Lung (tissue), 12 donors: ENCODE measurements around the gene FAM13A. TPM values are rescaled to one million over a fixed set of nuclear protein-coding genes. Genes with fewer than 3 reads are reported as not detected.
A peak's percentile ranks its signal among the peaks of the same experiment; 100 is the strongest.

Experiments
- ATAC-seq: fragments of 200-7000 bp; cut with Tn5 transposase; one replicate; pipeline ENCODE4 v1.9.1; 2020; ENCODE audit warnings: moderate number of reproducible peaks; ENCODE audit not compliant: insufficient read depth, low FRiP score
- DNase-seq, 3 donors: peaks; one replicate each; pipeline ENCODE4 v3.0.0-alpha.2; 2013 to 2017
- H3K27ac ChIP-seq, 2 donors: one replicate each; pipeline ENCODE4 v1.5.1; 2013; ENCODE audit warnings: mild to moderate bottlenecking in 2 of 2, moderate library complexity in 2 of 2, control low read depth in 1 of 2, inconsistent platforms in 1 of 2, low read depth in 1 of 2, low read length in 1 of 2
- H3K27me3 ChIP-seq, 3 donors: one replicate each; pipeline ENCODE4 v1.5.1; 2013; ENCODE audit warnings: low read length in 2 of 3; ENCODE audit not compliant: control insufficient read depth in 3 of 3, insufficient read depth in 3 of 3
- H3K36me3 ChIP-seq, 4 donors: one replicate each; pipeline ENCODE4 v1.5.1; 2013; ENCODE audit warnings: low read length in 4 of 4, mild to moderate bottlenecking in 1 of 4, moderate library complexity in 1 of 4; ENCODE audit not compliant: control insufficient read depth in 4 of 4, insufficient read depth in 4 of 4
- H3K4me1 ChIP-seq, 5 donors: one replicate each; pipeline ENCODE4 v1.5.1; 2013; ENCODE audit warnings: low read length in 5 of 5, mild to moderate bottlenecking in 2 of 5, moderate library complexity in 1 of 5; ENCODE audit not compliant: control insufficient read depth in 5 of 5, insufficient read depth in 5 of 5
- H3K4me3 ChIP-seq: one replicate; pipeline ENCODE4 v1.5.1; 2013; ENCODE audit warnings: mild to moderate bottlenecking, control low read depth, moderate library complexity
- H3K9ac ChIP-seq, 2 donors: one replicate each; pipeline ENCODE4 v1.5.1; 2013; ENCODE audit warnings: low read length in 2 of 2, control low read depth in 1 of 2; ENCODE audit not compliant: insufficient read depth in 1 of 2
- H3K9me3 ChIP-seq, 4 donors: one replicate each; pipeline ENCODE4 v1.5.1; 2013; ENCODE audit warnings: low read length in 3 of 4, mild to moderate bottlenecking in 1 of 4, moderate library complexity in 1 of 4; ENCODE audit not compliant: control insufficient read depth in 4 of 4, insufficient read depth in 3 of 4
- CTCF ChIP-seq: IDR thresholded peaks from 2 replicates; pipeline ENCODE4 v1.5.1; 2012; ENCODE audit warnings: mild to moderate bottlenecking; ENCODE audit errors: control extremely low read depth, extremely low read depth
- WGBS, 2 donors: extraction: QIAGEN DNeasy Blood & Tissue Kit; methylation state at CpG; one replicate each; pipeline ENCODE4 v1.1.7; 2013; 5-methylcytosine and 5-hydroxymethylcytosine counted together
- polyA plus RNA-seq, 2 donors: library from polyadenylated mRNA; stranded (reverse); fragments of 200-250 nt; gene quantifications; one replicate each; pipeline ENCODE4 v1.2.1, GENCODE V29; 2013
- total RNA-seq, 2 donors: library from RNA; depleted of rRNA in 1 of 2; stranded (reverse); fragments of >200 nt in 1 of 2; gene quantifications; one replicate each; pipeline ENCODE4 v1.2.1, GENCODE V29; 2014 to 2021
- donor health status: control.
- donor health status: control.
- donor health status: Bipolar disorder and iron deficiency.
- donor health status: healthy.
- donor health status: DM: yes; HTN: yes; CAD: no.

FAM13A gene
- total and polyA plus RNA-seq, 4 donors: 9.2 to 122 (median 29.3) TPM

- WGBS, 2 donors: 21 to 58% methylated on average over 2 of the region's 2 CpGs
- no peak for ATAC-seq
- H3K9me3 ChIP-seq: peaks cover 0 to 2% (median 0%) of the 10 kb centered on the region in 4 donors
- DNase-seq: peak in 2 of 3 donors; percentile 11 to 22
- H3K36me3 ChIP-seq: no peaks in the 10 kb centered on the region
- H3K9ac ChIP-seq: no peak overlapping the region
- H3K27ac ChIP-seq: no peak overlapping the region
- peaks cover 0 to 6% (median 0%) of the 10 kb centered on the region in 5 donors for H3K4me1 ChIP-seq
- no peak overlapping the region for H3K4me3 ChIP-seq
- no peak for TF ChIP-seq CTCF
- H3K27me3 ChIP-seq: no peaks in the 10 kb centered on the region
These were observed 99.4 kb downstream of the FAM13A start for GRCh38 chr4:88957570-88957969.

- Histone ChIP-seq H3K27me3 (no peaks in the 10 kb centered on the region), H3K4me1 (peaks cover 0 to 6% (median 0%) of the 10 kb centered on the region in 5 donors), H3K4me3 (no peak overlapping the region), H3K36me3 (no peaks in the 10 kb centered on the region), H3K9ac (no peak overlapping the region), H3K9me3 (peaks cover 0 to 2% (median 0%) of the 10 kb centered on the region in 4 donors), H3K27ac (no peak overlapping the region)
- ATAC-seq (no peak), DNase-seq (no peak)
- 87 to 89% methylated on average over 3 of the region's 3 CpGs for WGBS, 2 donors
- no peak for TF ChIP-seq CTCF
These were observed 101.2 kb downstream of the FAM13A start for GRCh38 chr4:88955580-88956380.

GRCh38 chr4:88953400-88953799, 103.6 kb downstream of the FAM13A start:
- 67 to 80% methylated on average over 2 of the region's 2 CpGs for WGBS, 2 donors
- no peak for ATAC-seq

More at GRCh38 chr4:88953400-88953799, 103.6 kb downstream of the FAM13A start:
- Histone ChIP-seq H3K9me3 (peaks cover 0 to 2% (median 0%) of the 10 kb centered on the region in 4 donors), H3K9ac (no peak overlapping the region), H3K27ac (no peak overlapping the region), H3K4me1 (peaks cover 0 to 4% (median 0%) of the 10 kb centered on the region in 5 donors), H3K27me3 (no peaks in the 10 kb centered on the region), H3K36me3 (no peaks in the 10 kb centered on the region), H3K4me3 (no peak overlapping the region)
- no peak for DNase-seq
- TF ChIP-seq CTCF: no peak
